DND-41 (cell line): Measurements from ENCODE around the gene ZNF750.

Source experiments
- EZH2 ChIP-seq: IDR thresholded peaks from 3 replicates; pipeline ENCODE4 v1.6.1; 2012; ENCODE audit warnings: borderline replicate concordance, low read depth, mild to moderate bottlenecking, moderate library complexity, low read length, inconsistent platforms; ENCODE audit not compliant: severe bottlenecking
- TF ChIP-seq, protein P1 (sequence below): IDR thresholded peaks from 2 replicates; pipeline ENCODE4 v1.5.1; 2012; ENCODE audit warnings: borderline replicate concordance, low read length, moderate library complexity, mild to moderate bottlenecking; ENCODE audit not compliant: poor library complexity, severe bottlenecking; ENCODE audit errors: extremely low read depth

DNA sequence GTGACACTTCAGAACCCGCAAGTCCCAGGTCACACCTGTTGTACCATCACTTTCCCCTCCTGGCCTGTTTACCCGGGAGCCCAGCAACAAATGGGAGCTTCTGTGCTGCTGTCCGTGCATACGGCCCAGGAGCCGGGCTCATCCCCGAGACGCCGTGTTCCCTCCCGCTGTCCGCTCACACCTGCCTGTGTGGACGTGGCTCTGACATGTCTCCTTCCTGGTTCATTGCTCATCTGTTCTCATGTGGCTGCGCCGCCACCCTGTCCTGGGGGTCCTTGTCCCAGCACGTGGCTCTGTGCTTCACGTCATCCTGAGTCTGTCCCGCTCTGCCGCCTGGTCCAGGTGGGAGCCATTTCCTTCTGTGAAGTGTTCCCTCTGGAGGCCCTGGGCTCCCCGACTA is 50.0 kb downstream of the ZNF750 start:
- TF ChIP-seq, protein P1, sequence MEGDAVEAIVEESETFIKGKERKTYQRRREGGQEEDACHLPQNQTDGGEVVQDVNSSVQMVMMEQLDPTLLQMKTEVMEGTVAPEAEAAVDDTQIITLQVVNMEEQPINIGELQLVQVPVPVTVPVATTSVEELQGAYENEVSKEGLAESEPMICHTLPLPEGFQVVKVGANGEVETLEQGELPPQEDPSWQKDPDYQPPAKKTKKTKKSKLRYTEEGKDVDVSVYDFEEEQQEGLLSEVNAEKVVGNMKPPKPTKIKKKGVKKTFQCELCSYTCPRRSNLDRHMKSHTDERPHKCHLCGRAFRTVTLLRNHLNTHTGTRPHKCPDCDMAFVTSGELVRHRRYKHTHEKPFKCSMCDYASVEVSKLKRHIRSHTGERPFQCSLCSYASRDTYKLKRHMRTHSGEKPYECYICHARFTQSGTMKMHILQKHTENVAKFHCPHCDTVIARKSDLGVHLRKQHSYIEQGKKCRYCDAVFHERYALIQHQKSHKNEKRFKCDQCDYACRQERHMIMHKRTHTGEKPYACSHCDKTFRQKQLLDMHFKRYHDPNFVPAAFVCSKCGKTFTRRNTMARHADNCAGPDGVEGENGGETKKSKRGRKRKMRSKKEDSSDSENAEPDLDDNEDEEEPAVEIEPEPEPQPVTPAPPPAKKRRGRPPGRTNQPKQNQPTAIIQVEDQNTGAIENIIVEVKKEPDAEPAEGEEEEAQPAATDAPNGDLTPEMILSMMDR = no peak
- no peak for TF ChIP-seq EZH2
